Choroid plexus epithelial cell (primary cell): Measurements from ENCODE around the gene NECTIN2.
A peak's percentile ranks its signal among the peaks of the same experiment; 100 is the strongest.

Experiments
- DNase-seq: peaks from one replicate; pipeline ENCODE4 v3.0.0-alpha.2; 2010; ENCODE audit warnings: low read depth
- H3K4me3 ChIP-seq: 2 replicates; pipeline ENCODE4 v1.5.1; 2011; ENCODE audit warnings: low read depth, mild to moderate bottlenecking, control low read depth, low read length, moderate library complexity
- TF ChIP-seq, protein P1 (sequence below): conservative IDR thresholded peaks from 2 replicates; pipeline ENCODE4 v1.5.1; 2011; ENCODE audit warnings: low read depth, mild to moderate bottlenecking, control low read depth, inconsistent platforms, low read length, moderate library complexity

NECTIN2 gene

GRCh38 chr19:44894052-44894400 lies 47.9 kb downstream of the NECTIN2 start:
- TF ChIP-seq, protein P1, sequence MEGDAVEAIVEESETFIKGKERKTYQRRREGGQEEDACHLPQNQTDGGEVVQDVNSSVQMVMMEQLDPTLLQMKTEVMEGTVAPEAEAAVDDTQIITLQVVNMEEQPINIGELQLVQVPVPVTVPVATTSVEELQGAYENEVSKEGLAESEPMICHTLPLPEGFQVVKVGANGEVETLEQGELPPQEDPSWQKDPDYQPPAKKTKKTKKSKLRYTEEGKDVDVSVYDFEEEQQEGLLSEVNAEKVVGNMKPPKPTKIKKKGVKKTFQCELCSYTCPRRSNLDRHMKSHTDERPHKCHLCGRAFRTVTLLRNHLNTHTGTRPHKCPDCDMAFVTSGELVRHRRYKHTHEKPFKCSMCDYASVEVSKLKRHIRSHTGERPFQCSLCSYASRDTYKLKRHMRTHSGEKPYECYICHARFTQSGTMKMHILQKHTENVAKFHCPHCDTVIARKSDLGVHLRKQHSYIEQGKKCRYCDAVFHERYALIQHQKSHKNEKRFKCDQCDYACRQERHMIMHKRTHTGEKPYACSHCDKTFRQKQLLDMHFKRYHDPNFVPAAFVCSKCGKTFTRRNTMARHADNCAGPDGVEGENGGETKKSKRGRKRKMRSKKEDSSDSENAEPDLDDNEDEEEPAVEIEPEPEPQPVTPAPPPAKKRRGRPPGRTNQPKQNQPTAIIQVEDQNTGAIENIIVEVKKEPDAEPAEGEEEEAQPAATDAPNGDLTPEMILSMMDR: no peak
- no peak overlapping the region for H3K4me3 ChIP-seq
- no peak for DNase-seq

DNA sequence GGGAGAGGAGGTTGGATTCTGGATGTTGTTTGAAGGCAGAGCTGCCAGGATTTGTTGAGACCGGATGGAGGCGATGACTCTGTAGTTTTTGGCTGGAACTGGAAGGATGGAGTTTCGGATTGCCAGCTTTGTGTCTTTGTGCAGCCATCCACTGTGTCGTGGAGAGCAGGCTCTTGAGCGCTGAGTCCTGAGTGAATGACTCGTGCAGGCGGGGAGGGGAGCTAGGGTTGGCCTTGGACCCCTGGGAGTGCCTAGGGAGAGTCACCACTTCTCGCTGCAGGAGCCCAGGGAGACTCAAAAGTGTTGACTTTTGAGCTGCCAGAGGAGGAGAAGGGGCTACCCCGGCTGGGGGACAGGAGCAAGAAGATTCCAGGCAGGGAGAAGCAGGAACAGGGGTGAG lies 48.8 kb downstream of the NECTIN2 start:
- TF ChIP-seq, protein P1: no peak
- no peak for DNase-seq
- H3K4me3 ChIP-seq: no peak overlapping the region

DNA sequence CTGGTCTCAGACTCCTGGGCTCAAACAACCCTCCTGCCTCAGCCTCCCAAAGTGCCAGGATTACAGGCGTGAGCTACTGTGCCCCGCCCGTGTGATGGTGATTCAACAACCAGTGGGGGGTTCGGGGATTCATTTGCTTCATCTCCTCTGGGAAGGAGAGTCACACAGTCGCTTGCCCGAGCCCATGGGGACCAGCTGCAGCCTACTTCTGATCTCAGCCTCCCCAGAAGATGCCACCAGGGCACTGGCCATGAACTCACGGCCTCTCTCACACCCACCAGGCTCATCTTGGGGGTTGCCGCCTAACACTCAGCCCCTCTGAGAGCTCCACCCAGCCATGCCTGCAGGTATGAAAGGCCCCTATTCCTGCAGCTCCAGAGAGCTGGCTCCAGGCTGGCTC lies 51.7 kb downstream of the NECTIN2 start:
- H3K4me3 ChIP-seq: no peak overlapping the region
- no peak for DNase-seq
- TF ChIP-seq, protein P1: no peak

DNA sequence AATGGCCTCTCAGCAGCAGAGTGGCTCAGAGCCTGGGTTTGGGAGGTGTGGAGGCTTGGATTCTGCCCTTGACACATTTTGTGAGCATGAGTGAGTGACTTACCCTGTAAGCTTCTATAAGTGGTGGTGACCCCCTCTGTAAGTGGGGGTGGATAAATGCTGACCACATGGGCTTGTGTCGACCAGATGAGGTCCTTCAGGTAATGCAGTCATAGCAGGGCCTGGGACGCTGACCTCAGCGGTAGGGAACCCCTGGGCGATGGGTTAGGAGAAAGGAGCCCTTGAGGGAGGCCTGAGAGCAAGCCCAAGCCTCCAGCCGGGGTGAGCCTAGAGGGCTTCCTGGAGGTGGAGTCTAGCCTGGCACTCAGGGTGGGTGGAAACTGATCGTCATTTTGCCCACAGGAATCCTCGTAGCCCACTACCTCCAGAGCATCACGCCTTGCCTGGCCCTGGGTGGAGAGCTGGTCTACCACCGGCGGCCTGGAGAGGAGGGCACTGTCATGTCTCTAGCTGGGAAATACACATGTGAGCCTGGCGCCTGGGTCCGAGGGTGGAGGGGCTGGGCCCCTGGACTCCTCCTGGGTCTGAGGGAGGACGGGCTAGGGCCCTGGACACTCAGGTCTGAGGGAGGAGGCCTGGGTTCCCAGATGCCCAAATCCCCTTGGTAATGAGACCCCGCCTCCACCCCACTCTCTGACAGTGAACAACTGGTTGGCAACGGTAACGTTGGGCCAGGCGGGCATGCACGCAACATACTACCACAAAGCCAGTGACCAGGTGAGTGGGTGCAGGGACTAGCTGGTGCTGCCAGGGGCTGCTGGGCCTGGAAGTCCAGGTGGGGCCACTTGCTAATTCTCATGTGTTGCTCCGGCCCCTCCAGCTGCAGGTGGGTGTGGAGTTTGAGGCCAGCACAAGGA lies 54.5 kb downstream of the NECTIN2 start:
- H3K4me3 ChIP-seq: no peak overlapping the region
- TF ChIP-seq, protein P1: no peak
- no peak for DNase-seq

DNA sequence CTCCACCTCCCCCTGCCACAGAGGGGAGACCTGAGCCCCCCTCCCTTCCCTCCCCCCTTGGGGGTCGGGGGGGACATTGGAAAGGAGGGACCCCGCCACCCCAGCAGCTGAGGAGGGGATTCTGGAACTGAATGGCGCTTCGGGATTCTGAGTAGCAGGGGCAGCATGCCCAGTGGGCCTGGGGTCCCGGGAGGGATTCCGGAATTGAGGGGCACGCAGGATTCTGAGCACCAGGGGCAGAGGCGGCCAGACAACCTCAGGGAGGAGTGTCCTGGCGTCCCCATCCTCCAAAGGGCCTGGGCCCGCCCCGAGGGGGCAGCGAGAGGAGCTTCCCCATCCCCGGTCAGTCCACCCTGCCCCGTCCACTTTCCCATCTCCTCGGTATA lies 57.1 kb downstream of the NECTIN2 start:
- TF ChIP-seq, protein P1: no peak
- no peak for DNase-seq
- no peak overlapping the region for H3K4me3 ChIP-seq

DNA sequence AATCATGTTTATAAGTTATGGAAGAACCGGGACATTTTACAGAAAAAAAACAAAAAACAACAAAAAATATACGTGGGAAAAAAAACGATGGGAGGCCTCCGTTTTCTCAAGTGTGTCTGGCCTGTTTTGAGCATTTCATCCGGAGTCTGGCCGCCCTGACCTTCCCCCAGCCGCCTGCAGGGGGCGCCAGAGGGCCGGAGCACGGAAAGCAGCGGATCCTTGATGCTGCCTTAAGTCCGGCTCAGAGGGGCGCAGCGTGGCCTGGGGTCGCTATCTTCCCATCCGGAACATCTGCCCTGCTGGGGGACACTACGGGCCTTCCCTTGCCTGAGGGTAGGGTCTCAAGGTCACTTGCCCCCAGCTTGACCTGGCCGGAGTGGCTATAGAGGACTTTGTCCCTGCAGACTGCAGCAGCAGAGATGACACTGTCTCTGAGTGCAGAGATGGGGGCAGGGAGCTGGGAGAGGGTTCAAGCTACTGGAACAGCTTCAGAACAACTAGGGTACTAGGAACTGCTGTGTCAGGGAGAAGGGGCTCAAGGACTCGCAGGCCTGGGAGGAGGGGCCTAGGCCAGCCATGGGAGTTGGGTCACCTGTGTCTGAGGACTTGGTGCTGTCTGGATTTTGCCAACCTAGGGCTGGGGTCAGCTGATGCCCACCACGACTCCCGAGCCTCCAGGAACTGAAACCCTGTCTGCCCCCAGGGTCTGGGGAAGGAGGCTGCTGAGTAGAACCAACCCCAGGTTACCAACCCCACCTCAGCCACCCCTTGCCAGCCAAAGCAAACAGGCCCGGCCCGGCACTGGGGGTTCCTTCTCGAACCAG lies 57.7 kb downstream of the NECTIN2 start:
- TF ChIP-seq, protein P1: peak; percentile 96
- peak; percentile 75 for DNase-seq
- H3K4me3 ChIP-seq: no peak overlapping the region
